Left ventricle myocardium inferior (tissue), 1 donor: ENCODE results near the gene SLC7A11. TPM values are rescaled to one million over a fixed set of nuclear protein-coding genes. Genes with fewer than 3 reads are reported as not detected.

Source experiments
- DNase-seq: peaks from one replicate; pipeline ENCODE4 v3.0.0-alpha.2; 2020
- H3K27ac ChIP-seq: fragments of 200-600 bp; replicated peaks from 2 replicates; pipeline ENCODE4 v1.8.0; 2021
- H3K27me3 ChIP-seq: fragments of 200-600 bp; 2 replicates; pipeline ENCODE4 v1.8.0; 2021; ENCODE audit warnings: low read depth
- H3K36me3 ChIP-seq: fragments of 200-600 bp; 2 replicates; pipeline ENCODE4 v1.8.0; 2021
- H3K4me1 ChIP-seq: fragments of 200-600 bp; 2 replicates; pipeline ENCODE4 v1.8.0; 2021
- H3K4me3 ChIP-seq: fragments of 200-600 bp; 2 replicates; pipeline ENCODE4 v1.8.0; 2021; ENCODE audit warnings: mild to moderate bottlenecking, moderate library complexity
- H3K9me3 ChIP-seq: fragments of 200-600 bp; replicated peaks from 2 replicates; pipeline ENCODE4 v1.8.0; 2021
- CTCF ChIP-seq: fragments of 200-600 bp; IDR thresholded peaks from 2 replicates; pipeline ENCODE4 v1.8.0; 2021; ENCODE audit warnings: antibody characterized with exemption, mild to moderate bottlenecking, borderline replicate concordance
- intact Hi-C: fragments of 100-400 bp; cut with micrococcal nuclease; formaldehyde crosslinking; loops from one replicate; pipeline ENCODE4 v1.11.0; 2022
- total RNA-seq: library from RNA; stranded (reverse); fragmentation: NEBNext Ultra II Directional; extraction: Animal tissue kit (Norgen Biotek cat#: 25700); gene quantifications from one replicate; pipeline ENCODE4 v1.2.1, GENCODE V29; 2021
- donor health status: DM: no; HTN: yes; CAD: no; lungs with severe emphysema.

The SLC7A11 gene
- total RNA-seq, 1 donor from 2014 or later: 0.19 TPM

GRCh38 chr4:138181287-138181686 is 60.9 kb downstream of the SLC7A11 start:
- no peaks in the 10 kb centered on the region for H3K36me3 ChIP-seq
- peak; percentile 19 for DNase-seq

DNA sequence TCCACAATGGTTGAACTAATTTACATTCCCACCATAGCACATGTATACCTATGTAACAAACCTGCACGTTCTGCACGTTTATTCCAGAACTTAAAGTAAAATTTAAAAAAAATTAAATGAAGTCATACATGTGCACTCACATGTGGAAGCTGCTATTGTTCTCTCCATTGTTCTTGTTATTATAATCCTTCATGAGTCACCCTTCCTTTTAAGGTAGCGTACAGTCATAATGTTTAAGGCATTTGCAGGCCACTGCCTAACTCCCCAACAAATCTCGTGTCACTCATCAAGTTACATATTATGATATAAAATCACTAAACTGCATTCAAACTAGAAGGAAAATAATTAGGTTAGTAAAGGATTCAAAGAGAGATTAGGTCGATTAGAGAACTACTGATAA is 63.6 kb downstream of the SLC7A11 start:
- no peak for TF ChIP-seq CTCF
- intact Hi-C loops: no loop called here

More at GRCh38 chr4:138181287-138181686, 60.9 kb downstream of the SLC7A11 start:
- TF ChIP-seq CTCF: no peak
- Histone ChIP-seq H3K4me1 (peaks cover 23% of the 10 kb centered on the region), H3K9me3 (no peaks in the 10 kb centered on the region), H3K27me3 (no peaks in the 10 kb centered on the region), H3K27ac (peak overlapping the region; percentile 69), H3K4me3 (peak overlapping the region; percentile 1)
- intact Hi-C loops: loop anchor here (10.0 kb wide), 1 partner anchor 146 kb away; no protein-coding TSS in a partner anchor

GRCh38 chr4:138177278-138177968 is 64.7 kb downstream of the SLC7A11 start:
- Histone ChIP-seq H3K4me1 (peaks cover 30% of the 10 kb centered on the region), H3K9me3 (no peaks in the 10 kb centered on the region), H3K27me3 (no peaks in the 10 kb centered on the region), H3K36me3 (no peaks in the 10 kb centered on the region), H3K4me3 (no peak overlapping the region), H3K27ac (no peak overlapping the region)
- no peak for DNase-seq
- TF ChIP-seq CTCF: no peak
- intact Hi-C loops: no loop called here

More for the DNA sequence above, 63.6 kb downstream of the SLC7A11 start:
- Histone ChIP-seq H3K4me1 (peaks cover 37% of the 10 kb centered on the region), H3K27me3 (no peaks in the 10 kb centered on the region), H3K27ac (no peak overlapping the region), H3K36me3 (no peaks in the 10 kb centered on the region), H3K4me3 (no peak overlapping the region), H3K9me3 (no peaks in the 10 kb centered on the region)
- no peak for DNase-seq

DNA sequence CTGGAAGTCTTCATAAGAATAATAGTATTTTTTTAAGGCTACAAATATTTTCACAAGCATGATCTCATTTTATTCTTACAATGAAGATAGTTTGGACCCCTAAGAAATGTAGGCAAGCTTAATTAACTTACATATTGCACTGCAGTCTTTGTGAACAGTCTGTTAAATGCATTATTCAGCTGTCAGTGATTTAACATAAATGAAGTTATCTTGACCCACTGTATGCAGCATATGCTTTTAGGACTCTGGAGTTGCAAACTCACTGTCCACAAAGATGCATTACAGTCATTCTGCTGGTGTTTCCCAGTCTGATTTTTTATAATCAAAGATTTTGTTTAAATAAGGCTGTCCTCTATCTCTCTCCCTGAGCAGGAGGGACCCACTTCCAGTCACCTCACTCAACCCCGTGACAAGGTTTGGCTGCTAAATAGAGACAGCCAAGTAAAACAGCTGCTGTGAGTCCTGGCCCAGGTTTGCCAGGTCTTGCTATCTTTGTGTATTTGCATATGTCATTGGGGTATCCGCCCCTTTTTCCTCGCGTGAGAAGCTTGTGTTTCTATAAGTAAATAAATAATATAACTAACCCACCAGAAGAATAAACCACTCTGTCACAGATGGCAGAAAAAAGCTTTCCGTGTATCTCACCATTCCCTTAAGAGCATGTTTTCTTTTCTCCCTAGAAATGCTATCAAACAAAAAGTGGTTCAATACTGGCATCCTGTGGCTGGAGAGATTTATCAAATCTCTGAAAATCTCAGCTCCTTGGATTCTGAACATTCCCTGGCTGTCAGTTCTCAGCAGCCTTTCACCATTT is 67.0 kb downstream of the SLC7A11 start:
- Histone ChIP-seq H3K27ac (peak overlapping the region; percentile 27), H3K27me3 (no peaks in the 10 kb centered on the region), H3K4me1 (peaks cover 15% of the 10 kb centered on the region), H3K36me3 (no peaks in the 10 kb centered on the region), H3K9me3 (no peaks in the 10 kb centered on the region), H3K4me3 (no peak overlapping the region)
- peak; percentile 15 for DNase-seq
- intact Hi-C loops: no loop called here
- no peak for TF ChIP-seq CTCF

GRCh38 chr4:138164208-138164607 is 77.9 kb downstream of the SLC7A11 start:
- intact Hi-C loops: no loop called here
- TF ChIP-seq CTCF: no peak
- H3K36me3 ChIP-seq: no peaks in the 10 kb centered on the region
- H3K27ac ChIP-seq: no peak overlapping the region
- no peaks in the 10 kb centered on the region for H3K9me3 ChIP-seq
- no peaks in the 10 kb centered on the region for H3K4me1 ChIP-seq
- no peak overlapping the region for H3K4me3 ChIP-seq
- no peak for DNase-seq
- H3K27me3 ChIP-seq: no peaks in the 10 kb centered on the region
